Activated T-cell treated with anti-CD3 and anti-CD28 coated beads for 4 hours (primary cell): Measurements from ENCODE around the gene RGN.
"Not testable (repeated sequence)": the region's sequence is repeated elsewhere in the genome, so short reads cannot be mapped to it uniquely, and the experiment has no call there.

Experiments
- DNase-seq: peaks from one replicate; pipeline ENCODE4 v3.0.0-alpha.2; 2020

The RGN gene

DNA sequence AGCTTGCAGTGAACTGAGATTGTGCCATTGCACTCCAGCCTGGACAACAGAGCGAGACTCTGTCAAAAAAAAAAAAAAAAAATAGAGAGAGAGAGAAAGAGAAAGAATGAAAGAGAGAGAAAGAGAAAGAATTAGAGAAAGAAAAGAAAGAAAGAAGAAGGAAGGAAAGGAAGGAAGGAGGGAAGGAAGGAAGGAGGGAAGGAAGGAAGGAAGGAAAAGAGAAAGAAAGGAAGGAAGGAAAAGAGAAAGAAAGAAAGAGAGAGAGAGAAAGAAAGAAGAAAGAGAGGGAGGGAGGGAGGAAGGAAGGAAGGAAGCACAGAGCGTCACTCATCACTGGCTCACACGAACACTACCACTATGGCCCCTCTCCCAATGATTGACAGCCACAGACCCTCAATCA lies 46.2 kb downstream of the RGN start:
- DNase-seq, result not testable (repeated sequence)

- DNase-seq, result peak; percentile 85
Measured at GRCh38 chrX:47129157-47129898, 51.1 kb downstream of the RGN start.

DNA sequence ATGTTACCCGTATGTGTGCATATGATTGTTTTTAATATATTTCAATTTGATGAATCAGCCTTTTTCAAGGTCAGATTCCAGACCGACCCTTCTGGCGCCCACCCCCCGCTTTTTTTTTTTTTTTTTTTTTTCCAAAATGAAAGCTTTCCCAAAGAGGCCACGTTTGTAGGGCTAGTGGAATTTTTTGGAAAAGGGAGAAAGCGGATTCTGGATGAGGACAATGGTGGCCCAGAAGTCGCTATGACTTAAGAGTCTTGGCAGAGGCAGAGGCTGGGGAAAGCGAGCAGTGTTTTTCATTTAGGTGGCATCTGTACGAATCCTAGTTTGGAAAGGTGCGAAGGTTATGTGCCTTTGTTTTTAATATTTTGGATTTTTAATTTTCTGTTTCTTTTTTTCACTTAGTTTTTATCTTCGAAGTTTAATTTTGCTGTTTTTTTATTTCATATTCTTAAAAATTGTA lies 51.7 kb downstream of the RGN start:
- DNase-seq, result no peak

DNA sequence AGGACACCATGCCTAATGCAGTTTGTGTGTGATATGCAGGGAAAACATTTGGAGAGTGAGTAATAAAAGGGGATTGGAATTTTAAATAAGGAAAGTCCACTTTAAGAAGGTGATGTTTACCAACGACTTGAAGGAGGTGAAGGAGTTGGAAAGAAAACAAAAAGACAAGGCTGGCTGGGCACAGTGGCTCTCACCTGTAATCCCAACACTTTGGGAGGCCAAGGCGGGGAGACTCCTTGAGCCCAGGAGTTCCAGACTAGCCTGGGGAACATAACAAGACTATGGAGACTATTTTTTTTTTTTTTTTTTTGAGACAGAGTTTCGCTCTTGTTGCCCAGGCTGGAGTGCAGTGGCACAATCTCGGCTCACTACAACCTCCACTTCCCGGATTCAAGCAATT lies 55.2 kb downstream of the RGN start:
- no peak for DNase-seq

DNA sequence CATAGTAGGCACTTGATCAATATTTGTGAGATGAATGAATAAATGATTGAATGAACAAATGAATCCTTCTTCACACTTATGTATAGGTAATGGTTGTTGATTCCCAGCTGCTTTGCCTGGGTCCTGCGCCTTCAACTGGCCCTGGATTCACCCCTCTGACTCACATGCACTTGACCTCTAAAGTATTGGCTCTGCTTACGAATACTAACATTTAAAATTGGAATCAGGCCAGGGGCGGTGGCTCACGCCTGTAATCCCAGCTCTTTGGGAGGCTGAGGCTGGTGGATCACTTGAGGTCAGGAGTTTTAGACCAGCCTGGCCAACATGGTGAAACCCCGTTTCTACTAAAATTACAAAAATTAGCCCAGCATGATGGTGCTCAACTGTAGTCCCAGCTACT lies 57.4 kb downstream of the RGN start:
- not testable (repeated sequence) for DNase-seq

GRCh38 chrX:47138171-47138570 lies 59.9 kb downstream of the RGN start:
- no peak for DNase-seq
